A549 (cell line): ENCODE measurements around the gene SCUBE1. TPM values are rescaled to one million over a fixed set of nuclear protein-coding genes. Genes with fewer than 3 reads are reported as not detected.

Experiments
- ATAC-seq, 2 experiments: fragments of 200-7000 bp in 1 of 2; fragments of >200 bp in 1 of 2; cut with Nextera tagmentation in 1 of 2; cut with Tn5 transposase in 1 of 2; 3 replicates each; pipeline versions ENCODE4 v1.8.0 to v1.9.1; 2018 to 2020; ENCODE audit warnings: mild to moderate bottlenecking in 1 of 2, moderate library complexity in 1 of 2
- CTCF ChIA-PET: fragments of 300-600 bp; sonication (Branson Sonifier 250); formaldehyde crosslinking; extraction: SDS; loops from one replicate; lab custom pipeline; 2021; ENCODE audit warnings: antibody characterized with exemption, inconsistent platforms; lab: Yijun Ruan, JAX
- POLR2A ChIA-PET: fragments of 350-600 bp; formaldehyde crosslinking; extraction: SDS; loops from one replicate; lab custom pipeline; 2021; ENCODE audit warnings: antibody characterized with exemption, inconsistent platforms; lab: Yijun Ruan, JAX
- DNase-seq, 2 experiments: peaks; one replicate each; pipeline versions ENCODE4 v3.0.0 to v3.0.0-alpha.2; 2011 to 2016; ENCODE audit warnings: low read depth in 1 of 2, low spot score in 1 of 2
- FAIRE-seq: peaks from 2 replicates; lab custom pipeline; 2011; peaks lifted over from hg19 to GRCh38; lab: Jason Lieb, UNC
- H3K27ac ChIP-seq, 2 experiments: fragments of >200 bp; sonication (Bioruptor Twin); formaldehyde crosslinking; 3 replicates each; pipeline ENCODE4 v1.5.1; 2016 to 2017
- H3K4me1 ChIP-seq: fragments of >200 bp; sonication (Bioruptor Twin); formaldehyde crosslinking; 3 replicates; pipeline ENCODE4 v1.6.1; 2016
- H3K4me2 ChIP-seq: fragments of >200 bp; sonication (Bioruptor Twin); formaldehyde crosslinking; 3 replicates; pipeline ENCODE4 v1.6.1; 2016
- H3K4me3 ChIP-seq: fragments of >200 bp; sonication (Bioruptor Twin); formaldehyde crosslinking; 3 replicates; pipeline ENCODE4 v1.5.1; 2016
- H3K9me3 ChIP-seq: fragments of >200 bp; sonication (Bioruptor Twin); formaldehyde crosslinking; 3 replicates; pipeline ENCODE4 v1.6.1; 2016
- BHLHE40 ChIP-seq: IDR thresholded peaks from 2 replicates; pipeline ENCODE4 v1.6.1; 2012; ENCODE audit warnings: low read depth, low read length, inconsistent platforms
- EHF ChIP-seq: fragments of 250-450 bp; sonication (Bioruptor Pico); IDR thresholded peaks from 2 replicates; pipeline ENCODE4 v1.5.0; 2020; ENCODE audit warnings: mild to moderate bottlenecking
- EP300 ChIP-seq, 2 experiments: fragments of >200 bp; sonication (Bioruptor Twin); formaldehyde crosslinking; IDR thresholded peaks; 2 replicates in 1 of 2; 3 replicates in 1 of 2; pipeline ENCODE4 v1.6.1; 2016 to 2017
- FOSB ChIP-seq: fragments of 250-450 bp; sonication (Bioruptor Pico); IDR thresholded peaks from 2 replicates; pipeline ENCODE4 v1.5.0; 2020; ENCODE audit warnings: mild to moderate bottlenecking, moderate library complexity
- FOXS1 ChIP-seq: fragments of 250-450 bp; sonication (Bioruptor Pico); IDR thresholded peaks from 2 replicates; pipeline ENCODE4 v1.5.0; 2020; ENCODE audit warnings: mild to moderate bottlenecking, moderate library complexity
- HDAC2 ChIP-seq: fragments of 200-600 bp; sonication (generic); IDR thresholded peaks from 2 replicates; pipeline ENCODE4 v1.6.1; 2016
- KDM1A ChIP-seq: fragments of 200-600 bp; sonication (generic); IDR thresholded peaks from 2 replicates; pipeline ENCODE4 v1.6.1; 2016; ENCODE audit warnings: low read depth, mild to moderate bottlenecking
- KDM5A ChIP-seq: fragments of 200-600 bp; sonication (generic); IDR thresholded peaks from 2 replicates; pipeline ENCODE4 v1.6.1; 2016; ENCODE audit warnings: antibody characterized with exemption, mild to moderate bottlenecking
- PBX3 ChIP-seq: IDR thresholded peaks from 2 replicates; pipeline ENCODE4 v1.6.1; 2012
- REST ChIP-seq: fragments of 200-600 bp; sonication (generic); IDR thresholded peaks from 2 replicates; pipeline ENCODE4 v1.6.1; 2016; ENCODE audit warnings: antibody characterized with exemption, mild to moderate bottlenecking, moderate library complexity
- RFX5 ChIP-seq: fragments of 450-650 bp; IDR thresholded peaks from 2 replicates; pipeline ENCODE4 v1.7.1; 2014; ENCODE audit warnings: antibody characterized with exemption, mild to moderate bottlenecking, moderate library complexity
- TFCP2L1 ChIP-seq: fragments of 250-450 bp; sonication (Bioruptor Pico); IDR thresholded peaks from 2 replicates; pipeline ENCODE4 v1.5.0; 2021; ENCODE audit warnings: mild to moderate bottlenecking
- TP53 ChIP-seq: fragments of 250-450 bp; sonication (Bioruptor Pico); IDR thresholded peaks from 2 replicates; pipeline ENCODE4 v1.5.0; 2021; ENCODE audit warnings: mild to moderate bottlenecking, moderate library complexity
- USF2 ChIP-seq: fragments of 450-650 bp; IDR thresholded peaks from 2 replicates; pipeline ENCODE4 v1.6.1; 2014; ENCODE audit warnings: antibody characterized with exemption
- WGBS: methylation state at CpG from one replicate; pipeline ENCODE4 v1.1.6; 2017; ENCODE audit errors: missing lambda C conversion rate; 5-methylcytosine and 5-hydroxymethylcytosine counted together
- polyA plus RNA-seq, 4 experiments: library from polyadenylated mRNA; depleted of rRNA in 3 of 4; stranded (reverse); fragments of >200 nt; fragmentation: RNase III in 1 of 4; extraction: RNeasy Plus Mini Kit Qiagen cat#74134 plus additional on column Dnase treatment in 1 of 4; gene quantifications; 2 replicates in 3 of 4; 3 replicates in 1 of 4; pipeline ENCODE4 v1.2.3, GENCODE V29; 2011 to 2017
- TF ChIP-seq, protein P1 (sequence below): fragments of 250-450 bp; sonication (Bioruptor Pico); IDR thresholded peaks from 2 replicates; pipeline ENCODE4 v1.5.0; 2020; ENCODE audit warnings: low read depth, mild to moderate bottlenecking, moderate library complexity

The SCUBE1 gene
- polyA plus RNA-seq, 2 of the 4 experiments (the other 2 are of a cell fraction), result 0.01 to 0.12 TPM

- no peak for TF ChIP-seq PBX3
- no peak for DNase-seq
- Histone ChIP-seq H3K4me2 (no peak overlapping the region), H3K4me3 (no peak overlapping the region), H3K27ac (no peak overlapping the region), H3K9me3 (no peaks in the 10 kb centered on the region), H3K4me1 (no peaks in the 10 kb centered on the region)
- FAIRE-seq, result no peak
- ATAC-seq, result no peak
- ChIA-PET POLR2A (no interaction called here), CTCF (interaction anchor here (0.6 to 1.2 kb wide), 2 partner anchors 40 to 165 kb away, joined by 3 to 4 read pairs; partner anchors contain the start of gene TTLL12)
- WGBS, result 65% methylated on average over 4 of the region's 17 CpGs
Measured at GRCh38 chr22:43227239-43227630, 115.9 kb downstream of the SCUBE1 start.

DNA sequence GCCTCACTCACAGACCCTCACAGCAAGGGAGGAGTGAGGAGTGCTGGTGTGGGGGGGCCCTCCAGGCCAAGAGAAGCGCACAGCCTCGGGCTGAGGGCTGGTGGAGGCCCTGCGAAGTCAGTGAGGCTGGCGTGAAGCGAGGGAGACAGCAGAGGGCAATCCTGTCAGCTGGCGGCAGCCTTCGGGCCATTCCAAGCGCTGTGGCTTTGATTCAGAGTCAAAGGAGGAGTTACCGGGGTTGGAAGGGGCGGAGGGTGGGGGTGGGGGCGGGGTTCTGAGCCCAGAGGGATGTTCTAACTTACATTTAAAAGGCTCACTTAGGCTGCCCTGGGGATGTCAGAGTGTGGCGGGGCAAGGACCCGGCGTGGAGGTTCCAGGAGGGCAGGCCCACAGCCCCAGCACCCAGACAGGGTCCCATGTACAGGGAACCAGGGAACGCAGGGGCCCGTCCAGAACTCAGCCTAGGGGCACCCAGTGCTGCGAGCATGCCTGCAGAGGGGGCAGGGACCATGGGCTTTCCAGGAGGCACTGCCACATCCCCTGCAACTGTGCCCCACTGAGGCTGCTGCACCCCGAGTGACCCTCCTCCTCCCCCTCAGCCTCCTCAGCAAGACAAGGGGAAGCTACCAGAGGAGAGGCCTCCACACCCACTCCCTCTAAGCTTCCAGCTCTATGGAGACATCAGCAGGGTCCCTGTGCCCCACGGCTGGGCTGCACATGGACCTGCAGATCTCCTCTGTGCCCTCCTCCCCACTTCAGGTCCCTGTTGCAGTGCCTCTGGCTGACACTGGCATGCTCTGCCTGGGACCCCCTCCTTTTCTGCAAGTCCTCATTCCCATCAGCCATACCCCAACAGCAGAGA lies 116.6 kb downstream of the SCUBE1 start:
- CTCF ChIA-PET, result interaction anchor here (0.6 to 1.2 kb wide), 3 partner anchors 40 to 600 kb away, joined by 3 to 4 read pairs (median 3); partner anchors contain the start of gene TTLL12
- ATAC-seq (no peak), FAIRE-seq (no peak)

More for the DNA sequence above, 116.6 kb downstream of the SCUBE1 start:
- H3K27ac ChIP-seq, result no peak overlapping the region
- no peak overlapping the region for H3K4me3 ChIP-seq
- no peaks in the 10 kb centered on the region for H3K9me3 ChIP-seq
- POLR2A ChIA-PET, result no interaction called here
- TF ChIP-seq TP53 (CRISPR knock-in tag), result no peak
- TF ChIP-seq, protein P1, sequence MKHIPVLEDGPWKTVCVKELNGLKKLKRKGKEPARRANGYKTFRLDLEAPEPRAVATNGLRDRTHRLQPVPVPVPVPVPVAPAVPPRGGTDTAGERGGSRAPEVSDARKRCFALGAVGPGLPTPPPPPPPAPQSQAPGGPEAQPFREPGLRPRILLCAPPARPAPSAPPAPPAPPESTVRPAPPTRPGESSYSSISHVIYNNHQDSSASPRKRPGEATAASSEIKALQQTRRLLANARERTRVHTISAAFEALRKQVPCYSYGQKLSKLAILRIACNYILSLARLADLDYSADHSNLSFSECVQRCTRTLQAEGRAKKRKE (CRISPR knock-in tag), result no peak
- no peak for TF ChIP-seq EHF (CRISPR knock-in tag)
- TF ChIP-seq REST, result no peak
- TF ChIP-seq USF2, result no peak
- no peak for TF ChIP-seq FOSB (CRISPR knock-in tag)
- no peak for TF ChIP-seq EP300 (IDR thresholded peaks at IDR 0.05)
- no peak for TF ChIP-seq KDM1A
- TF ChIP-seq KDM5A, result no peak
- no peak for TF ChIP-seq TFCP2L1 (CRISPR knock-in tag)
- no peak for TF ChIP-seq RFX5
- TF ChIP-seq HDAC2, result no peak
- TF ChIP-seq BHLHE40, result no peak
- no peak for TF ChIP-seq FOXS1 (CRISPR knock-in tag)
- H3K4me1 ChIP-seq, result no peaks in the 10 kb centered on the region
- no peak overlapping the region for H3K4me2 ChIP-seq
- WGBS, result 89% methylated on average over 9 of the region's 19 CpGs
- no peak for DNase-seq
